SKM-1 treated with dmso at 0.1 percent for 144 hours (cell line): ENCODE measurements around the gene CSNK2A2.
A peak's percentile ranks its signal among the peaks of the same experiment; 100 is the strongest.

Experiments
- DNase-seq: peaks from one replicate; lab custom pipeline; 2025; ENCODE audit not compliant: unreplicated experiment; lab: John Stamatoyannopoulos, UW

CSNK2A2 gene

DNA sequence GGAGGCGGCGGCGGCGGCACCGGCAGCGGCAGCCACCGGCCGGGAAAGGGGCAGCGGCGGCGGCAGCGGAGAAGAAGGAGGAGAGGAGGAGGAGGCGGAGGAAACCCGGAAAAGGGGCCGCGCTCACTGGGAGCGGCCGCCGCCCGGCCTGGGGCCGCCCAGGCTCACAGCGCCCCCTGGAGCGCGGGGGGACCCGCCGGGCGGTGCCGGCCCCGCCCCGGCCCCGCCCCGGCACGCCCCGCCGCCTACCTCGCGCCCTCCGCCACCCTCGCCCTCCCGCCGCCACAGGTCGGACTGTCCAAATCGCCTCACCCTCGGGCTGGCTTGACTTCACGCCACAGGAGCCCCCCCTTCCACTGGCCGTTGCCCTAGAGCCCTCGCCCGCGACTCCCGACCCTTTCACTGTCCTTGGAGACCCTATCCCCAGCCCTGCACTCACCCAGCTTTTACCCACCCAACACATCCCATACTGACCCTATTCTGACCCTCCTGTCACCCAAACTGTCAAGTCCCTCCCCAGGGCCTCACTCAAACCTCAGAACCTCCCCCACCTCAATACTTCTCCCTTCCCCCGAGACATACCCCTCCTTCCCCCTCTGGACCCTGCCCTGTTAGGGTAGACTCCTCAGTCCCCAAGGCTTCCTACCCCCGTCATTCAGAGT, at the start of gene CSNK2A2:
Gene CSNK2A2, minus strand, starts transcription at position 85 of the 662 bp plus-strand sequence. CDS start 370 bp downstream, outside the sequence.
- peak; percentile 57 for DNase-seq

DNA sequence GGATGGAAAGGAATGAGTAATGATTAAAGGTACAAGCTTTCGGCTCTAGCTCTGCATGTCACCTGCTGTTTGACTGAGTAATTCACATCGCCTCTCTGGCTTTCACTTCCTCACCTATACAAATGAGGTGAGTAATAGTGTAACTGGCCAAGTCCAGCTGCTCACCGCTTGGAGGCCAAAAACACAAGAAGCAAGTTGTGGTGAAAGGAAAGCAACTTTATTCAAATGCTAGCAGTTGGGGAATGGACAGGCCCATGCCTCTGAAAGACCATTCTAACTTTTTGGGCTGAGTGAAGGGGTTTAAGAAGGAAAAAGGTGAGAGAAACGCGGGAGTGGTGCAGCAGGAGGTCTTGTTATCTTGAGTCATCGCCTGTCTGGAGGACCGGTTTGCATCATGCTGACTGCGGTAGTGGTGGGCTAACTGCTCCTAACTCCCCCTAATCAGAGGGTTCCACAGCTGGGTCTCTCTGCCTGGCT, 45.7 kb upstream of the CSNK2A2 start:
- DNase-seq: no peak

DNA sequence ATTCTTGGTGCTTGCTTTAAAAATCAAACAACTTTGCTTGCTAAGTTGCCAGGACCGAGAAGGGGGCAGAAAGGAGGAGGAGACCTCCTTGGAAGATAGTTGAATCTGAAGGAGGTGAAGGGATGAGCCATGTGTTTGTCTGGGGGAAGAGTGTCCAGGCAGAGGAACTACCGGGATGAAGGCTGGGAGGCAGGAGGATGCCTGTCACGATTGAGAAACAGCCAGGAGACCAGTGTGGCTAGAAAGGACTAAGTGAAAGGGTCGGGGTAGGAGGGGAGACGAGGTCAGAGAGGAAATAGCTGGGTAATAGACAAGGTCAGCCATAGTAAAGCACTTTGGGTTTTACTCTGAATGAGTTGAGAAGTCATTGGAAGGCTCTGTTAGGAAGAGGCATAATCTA, 38.9 kb upstream of the CSNK2A2 start:
- no peak for DNase-seq

DNA sequence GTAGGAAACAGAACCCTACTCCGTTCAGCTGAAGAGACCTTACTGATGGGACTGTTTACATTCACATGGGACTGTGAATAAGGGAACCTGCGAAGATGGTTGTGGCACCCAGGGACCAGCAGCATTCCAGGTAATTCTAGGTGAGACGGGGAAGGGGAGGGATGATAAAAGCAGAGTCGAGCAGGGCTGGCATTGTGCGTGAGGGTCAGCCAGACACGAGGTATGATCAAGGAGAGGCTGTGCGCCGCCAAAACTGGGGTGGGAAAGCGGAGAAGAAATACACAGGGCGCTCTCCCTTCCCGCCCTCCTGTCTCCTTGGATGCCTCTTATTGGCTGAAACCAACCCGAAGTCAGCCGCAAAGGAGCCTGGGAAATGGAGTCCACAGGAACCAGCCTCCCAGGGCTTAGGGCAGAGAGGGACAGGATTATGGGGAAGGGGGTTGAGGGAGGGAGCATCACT, 38.4 kb upstream of the CSNK2A2 start:
- peak; percentile 66 for DNase-seq

GRCh38 chr16:58235663-58236062, 37.8 kb upstream of the CSNK2A2 start:
- no peak for DNase-seq

DNA sequence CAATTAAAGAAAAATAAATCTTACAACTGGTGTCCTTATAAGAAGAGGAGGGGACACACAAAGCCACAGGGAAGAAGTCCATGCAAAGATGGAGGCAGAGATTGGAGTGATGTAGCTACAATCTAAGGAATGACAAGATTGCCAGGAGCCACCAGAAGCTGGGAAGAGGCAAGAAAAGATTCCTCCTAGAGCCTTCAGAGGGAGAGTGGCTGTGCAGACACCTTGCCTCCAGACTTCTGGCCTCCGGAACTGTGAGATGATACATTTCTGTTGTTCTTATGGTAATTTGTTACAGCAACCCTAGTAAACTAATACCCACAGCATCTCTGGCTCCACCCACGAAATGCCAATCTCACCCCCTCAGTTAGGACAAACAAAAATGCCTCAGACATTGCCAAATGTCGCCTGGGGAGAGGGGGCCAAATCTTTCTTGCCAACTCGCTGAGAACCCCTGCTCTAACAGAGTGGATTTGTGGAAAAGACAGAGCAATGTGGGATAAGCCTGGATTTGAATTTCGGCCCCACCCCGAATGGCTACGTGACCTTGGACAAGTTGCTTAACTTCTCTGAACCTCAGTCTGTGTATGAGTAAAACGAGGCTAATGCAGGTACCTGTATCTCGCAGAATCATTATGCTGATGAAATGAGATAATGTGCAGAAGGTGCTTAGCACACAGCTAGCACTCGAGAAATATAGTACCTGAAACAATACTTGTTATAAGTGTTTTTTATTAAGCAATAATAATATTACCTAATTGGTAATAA, 37.1 kb upstream of the CSNK2A2 start:
- no peak for DNase-seq

- no peak for DNase-seq
Measured at GRCh38 chr16:58230259-58230658, 32.4 kb upstream of the CSNK2A2 start.

GRCh38 chr16:58226790-58227189, 28.9 kb upstream of the CSNK2A2 start:
- no peak for DNase-seq

- DNase-seq: no peak
Measured at GRCh38 chr16:58225965-58226602, 28.2 kb upstream of the CSNK2A2 start.

GRCh38 chr16:58222532-58223316, 24.8 kb upstream of the CSNK2A2 start:
- no peak for DNase-seq

DNA sequence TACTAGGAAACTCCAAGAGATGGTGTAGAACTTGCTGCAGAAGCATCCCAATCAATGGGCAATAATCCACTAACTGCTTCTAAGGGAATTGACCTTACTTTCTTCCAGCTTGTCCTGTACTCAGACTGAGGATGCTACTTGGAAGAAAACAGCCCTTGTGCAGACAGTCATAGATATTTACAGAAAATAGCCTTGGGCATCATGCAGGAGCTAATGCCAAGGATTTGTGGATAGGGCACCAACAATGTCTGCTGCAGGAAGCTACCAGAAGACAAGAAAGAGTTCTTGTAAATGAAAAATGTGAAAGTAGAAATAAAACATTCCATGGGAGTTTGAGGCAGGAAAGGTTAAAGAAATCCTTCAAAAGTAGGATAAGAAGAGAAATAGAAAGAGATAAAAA, 21.5 kb upstream of the CSNK2A2 start:
- no peak for DNase-seq

DNA sequence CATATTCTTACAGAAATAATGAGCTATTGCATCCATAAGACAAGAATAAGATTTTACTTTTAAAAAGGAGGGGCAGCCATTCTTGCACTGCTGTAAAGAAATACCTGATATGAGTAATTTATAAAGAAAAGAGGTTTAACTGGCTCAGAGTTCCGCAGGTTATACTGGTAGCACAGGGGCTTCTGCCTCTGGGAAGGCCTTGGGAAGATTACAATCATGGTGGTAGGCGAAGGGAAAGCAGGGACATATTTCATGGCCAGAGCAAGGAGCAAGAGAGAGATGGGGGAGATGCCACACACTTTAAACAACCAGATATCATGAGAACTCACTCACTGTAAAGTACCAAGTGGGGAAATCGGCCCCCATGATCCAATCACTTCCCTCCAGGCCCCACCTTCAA, 20.9 kb upstream of the CSNK2A2 start:
- no peak for DNase-seq

DNA sequence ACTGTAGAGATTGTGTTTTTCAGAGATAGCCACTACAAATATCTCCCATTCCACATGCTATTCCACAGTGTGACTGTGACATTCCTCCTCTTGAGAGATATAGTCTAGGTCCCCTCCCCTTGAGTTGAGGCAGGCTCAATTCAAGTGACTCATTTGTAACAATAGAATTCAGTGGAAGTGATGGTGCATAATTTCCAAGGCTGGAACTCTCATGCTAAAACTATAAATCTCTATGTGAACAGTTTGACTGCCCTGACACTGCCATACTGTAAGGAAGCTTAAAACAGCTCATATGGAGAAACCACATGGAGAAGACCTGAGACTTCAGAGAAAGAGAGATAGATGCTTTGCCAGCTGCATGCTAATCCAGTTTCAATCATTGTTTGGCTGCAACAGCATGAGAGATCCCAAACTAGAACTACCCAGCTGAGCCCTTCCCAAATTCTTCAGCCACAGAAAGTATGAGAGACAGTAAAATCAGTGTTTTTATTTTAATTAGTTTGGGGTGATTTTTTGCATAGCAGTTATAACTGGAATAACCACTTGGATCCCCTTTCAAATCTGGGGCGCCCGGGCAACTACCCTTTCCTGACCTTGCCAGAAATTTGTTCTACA, 19.5 kb upstream of the CSNK2A2 start:
- DNase-seq: no peak

DNA sequence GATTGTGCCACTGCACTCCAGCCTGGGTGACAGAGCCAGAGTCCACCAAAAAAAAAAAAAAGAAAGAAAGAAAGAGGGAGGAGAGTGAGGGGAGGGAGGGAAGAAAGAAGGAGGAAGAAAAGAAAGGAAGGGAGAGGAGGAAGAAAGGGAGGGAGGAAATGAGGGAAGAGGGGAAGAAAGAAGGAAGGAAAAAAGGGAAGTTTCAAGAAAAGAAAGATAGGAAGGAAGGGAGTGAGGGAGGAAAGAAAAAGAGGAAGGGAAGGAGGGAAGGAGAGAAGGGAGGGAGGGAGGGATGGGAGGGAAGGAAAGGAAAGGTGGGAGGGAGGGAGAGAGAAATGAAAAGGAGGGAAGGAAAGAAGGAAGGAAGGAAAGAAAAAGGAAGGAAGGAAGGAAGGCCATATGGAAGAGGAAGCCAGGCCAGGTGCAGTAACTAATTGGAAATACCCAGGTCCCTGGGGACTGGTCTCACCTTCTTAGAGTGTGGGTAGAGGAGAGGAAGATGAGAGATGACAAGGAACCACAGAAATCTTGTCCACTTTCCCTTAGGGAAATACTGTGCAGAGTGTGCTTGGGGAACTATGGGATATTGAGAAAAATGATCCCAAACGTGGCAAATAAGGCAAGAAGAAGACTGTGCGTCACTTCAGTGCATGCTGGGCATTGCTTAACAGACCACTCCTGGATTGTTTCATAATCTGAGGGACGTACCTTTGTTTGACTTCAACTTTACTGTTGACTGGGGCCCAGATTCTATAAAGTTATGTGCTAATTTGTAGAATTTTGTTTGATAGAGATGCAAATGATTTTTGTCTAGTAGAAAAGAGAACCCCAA, 15.1 kb upstream of the CSNK2A2 start:
- no peak for DNase-seq

GRCh38 chr16:58211846-58212245, 13.9 kb upstream of the CSNK2A2 start:
- no peak for DNase-seq

DNA sequence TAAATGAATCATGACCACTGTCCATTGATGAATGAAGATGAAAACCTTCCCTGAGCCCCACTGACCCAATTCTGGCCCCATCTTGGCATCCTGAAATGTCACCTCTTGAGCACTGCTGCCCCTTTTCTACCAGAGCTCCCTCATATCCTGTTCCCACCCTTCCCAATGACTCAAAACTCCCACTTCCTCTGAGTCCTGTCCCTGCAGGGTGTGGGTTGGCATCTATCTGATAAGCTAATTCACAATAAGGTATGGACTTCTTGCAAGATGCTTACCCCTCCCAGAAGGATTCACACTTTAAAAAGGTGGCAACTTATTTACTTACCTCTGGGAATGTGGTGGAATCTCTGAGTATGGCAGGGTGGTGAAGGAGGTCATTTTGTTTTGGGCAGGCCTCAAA, 13.3 kb upstream of the CSNK2A2 start:
- no peak for DNase-seq

DNA sequence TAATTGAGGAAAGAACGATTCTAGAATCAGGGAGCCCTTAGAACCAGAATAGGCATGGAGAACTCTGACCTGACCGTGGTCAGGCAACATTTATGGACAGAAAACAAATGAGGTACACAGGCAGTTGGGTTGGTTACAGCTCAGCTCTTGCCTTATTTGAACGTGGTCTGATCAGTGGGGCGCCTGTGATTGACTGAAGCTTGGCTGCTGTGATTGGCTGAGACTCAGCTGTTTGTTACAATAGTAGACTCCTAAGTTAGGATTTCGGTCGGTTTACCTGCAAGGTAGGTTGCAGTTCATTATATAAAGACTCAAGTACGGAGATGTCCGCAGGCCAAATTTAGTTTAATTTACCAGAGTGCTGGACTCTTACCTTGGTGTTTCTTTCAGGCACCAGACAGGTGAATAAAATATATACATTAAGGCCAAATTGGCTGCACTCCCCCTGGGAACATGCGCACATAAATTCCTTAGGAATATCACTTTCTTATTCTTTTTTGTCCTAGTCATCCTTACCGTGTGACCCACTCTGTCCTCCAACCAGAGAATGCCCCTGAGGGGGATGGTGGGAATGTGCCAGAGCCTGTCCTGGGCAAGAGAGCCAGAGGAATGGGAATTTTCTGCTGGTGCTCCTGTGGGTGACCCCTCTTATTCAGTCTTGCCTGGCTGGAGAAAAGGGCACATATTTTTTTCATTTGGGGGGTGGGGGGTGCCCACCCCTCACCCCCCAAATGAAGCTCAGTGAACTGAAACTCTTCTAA, 7.5 kb upstream of the CSNK2A2 start:
- DNase-seq: no peak

DNA sequence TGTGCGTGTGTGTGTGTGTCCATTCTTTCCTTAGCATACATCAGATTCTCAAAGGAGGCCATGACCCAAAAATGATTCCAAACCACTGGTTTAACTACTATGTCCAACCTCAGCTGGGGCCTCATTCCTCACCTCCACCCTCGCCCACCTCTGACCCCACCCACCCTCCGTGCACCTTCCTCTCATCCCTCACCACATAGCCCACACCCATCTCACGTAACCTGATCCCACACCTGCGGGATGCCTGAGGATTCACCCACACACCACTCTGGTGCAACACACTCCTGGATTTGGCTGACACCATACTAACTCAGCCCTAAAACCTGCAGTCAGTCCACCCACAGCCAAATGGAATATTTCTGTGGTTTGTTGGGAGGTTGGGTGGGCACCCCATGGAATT, 3.3 kb upstream of the CSNK2A2 start:
- DNase-seq: no peak
